Thoracic aorta (tissue), 2 donors: ENCODE measurements around the gene INPP4B. TPM values are rescaled to one million over a fixed set of nuclear protein-coding genes. Genes with fewer than 3 reads are reported as not detected.

Source experiments
- ATAC-seq: fragments of 150-250 bp; one replicate; pipeline ENCODE4 v1.8.0; 2017; ENCODE audit warnings: low read depth; ENCODE audit not compliant: insufficient number of reproducible peaks, low FRiP score
- DNase-seq: peaks from one replicate; pipeline ENCODE4 v3.0.0-alpha.2; 2020; ENCODE audit warnings: low spot score
- H3K27ac ChIP-seq, 2 donors: fragments of 200-600 bp; sonication (generic); 1 replicate in 1 of 2; 2 replicates in 1 of 2; pipeline ENCODE4 v1.5.1; 2016; ENCODE audit warnings: mild to moderate bottlenecking in 2 of 2, moderate library complexity in 2 of 2
- H3K27me3 ChIP-seq: fragments of 200-600 bp; sonication (generic); replicated peaks from 2 replicates; pipeline ENCODE4 v1.6.0; 2016; ENCODE audit warnings: mild to moderate bottlenecking; ENCODE audit not compliant: insufficient read depth
- H3K36me3 ChIP-seq: fragments of 200-600 bp; sonication (generic); one replicate; pipeline ENCODE4 v1.5.1; 2016
- H3K4me1 ChIP-seq, 2 donors: fragments of 200-600 bp; sonication (generic); 1 replicate in 1 of 2; 2 replicates in 1 of 2; pipeline versions ENCODE4 v1.5.1 to v1.6.0; 2016; ENCODE audit warnings: low read depth in 2 of 2, mild to moderate bottlenecking in 1 of 2; ENCODE audit not compliant: control insufficient read depth in 1 of 2
- H3K4me3 ChIP-seq: fragments of 200-600 bp; sonication (generic); 2 replicates; pipeline ENCODE4 v1.5.1; 2016; ENCODE audit warnings: mild to moderate bottlenecking
- H3K9me3 ChIP-seq: fragments of 200-600 bp; sonication (generic); 2 replicates; pipeline ENCODE4 v1.5.1; 2016
- total RNA-seq, 2 donors: library from RNA; depleted of rRNA; stranded (reverse); fragments of >200 nt; gene quantifications; one replicate each; pipeline versions ENCODE4 v1.1.0 to v1.2.3, GENCODE V29; 2016
- TF ChIP-seq, protein P1 (sequence below): fragments of 200-600 bp; sonication (generic); IDR thresholded peaks from one replicate; pipeline ENCODE4 v1.5.1; 2019; ENCODE audit warnings: antibody characterized with exemption

Gene INPP4B
- total RNA-seq, 2 donors from 2014 or later = 21.1 to 30.4 TPM

DNA sequence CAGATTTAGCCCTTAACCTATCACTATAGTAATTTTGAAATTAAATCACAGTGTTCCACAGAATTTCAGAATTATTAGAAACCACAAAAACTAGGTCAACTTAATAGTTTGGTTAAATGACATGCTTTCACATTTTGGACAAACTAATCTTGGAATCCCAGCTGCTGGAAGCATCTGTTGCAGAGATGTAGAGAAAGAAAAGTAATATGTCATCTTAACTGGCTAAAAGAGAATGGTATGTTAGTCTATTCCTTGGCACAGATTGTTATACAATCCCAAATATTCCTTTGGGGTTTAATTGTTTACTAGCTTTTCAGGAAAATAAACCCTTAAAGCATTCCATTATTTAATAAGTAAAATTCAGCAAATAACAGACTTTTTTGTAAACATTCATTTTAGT, 689.8 kb downstream of the INPP4B start:
- Histone ChIP-seq H3K4me3 (no peak overlapping the region), H3K4me1 (peaks cover 0 to 14% of the 10 kb centered on the region in 2 donors), H3K27ac (no peak overlapping the region), H3K27me3 (no peaks in the 10 kb centered on the region), H3K9me3 (no peaks in the 10 kb centered on the region), H3K36me3 (no peaks in the 10 kb centered on the region)
- TF ChIP-seq, protein P1, sequence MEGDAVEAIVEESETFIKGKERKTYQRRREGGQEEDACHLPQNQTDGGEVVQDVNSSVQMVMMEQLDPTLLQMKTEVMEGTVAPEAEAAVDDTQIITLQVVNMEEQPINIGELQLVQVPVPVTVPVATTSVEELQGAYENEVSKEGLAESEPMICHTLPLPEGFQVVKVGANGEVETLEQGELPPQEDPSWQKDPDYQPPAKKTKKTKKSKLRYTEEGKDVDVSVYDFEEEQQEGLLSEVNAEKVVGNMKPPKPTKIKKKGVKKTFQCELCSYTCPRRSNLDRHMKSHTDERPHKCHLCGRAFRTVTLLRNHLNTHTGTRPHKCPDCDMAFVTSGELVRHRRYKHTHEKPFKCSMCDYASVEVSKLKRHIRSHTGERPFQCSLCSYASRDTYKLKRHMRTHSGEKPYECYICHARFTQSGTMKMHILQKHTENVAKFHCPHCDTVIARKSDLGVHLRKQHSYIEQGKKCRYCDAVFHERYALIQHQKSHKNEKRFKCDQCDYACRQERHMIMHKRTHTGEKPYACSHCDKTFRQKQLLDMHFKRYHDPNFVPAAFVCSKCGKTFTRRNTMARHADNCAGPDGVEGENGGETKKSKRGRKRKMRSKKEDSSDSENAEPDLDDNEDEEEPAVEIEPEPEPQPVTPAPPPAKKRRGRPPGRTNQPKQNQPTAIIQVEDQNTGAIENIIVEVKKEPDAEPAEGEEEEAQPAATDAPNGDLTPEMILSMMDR = no peak
- DNase-seq = no peak
- ATAC-seq = no peak

DNA sequence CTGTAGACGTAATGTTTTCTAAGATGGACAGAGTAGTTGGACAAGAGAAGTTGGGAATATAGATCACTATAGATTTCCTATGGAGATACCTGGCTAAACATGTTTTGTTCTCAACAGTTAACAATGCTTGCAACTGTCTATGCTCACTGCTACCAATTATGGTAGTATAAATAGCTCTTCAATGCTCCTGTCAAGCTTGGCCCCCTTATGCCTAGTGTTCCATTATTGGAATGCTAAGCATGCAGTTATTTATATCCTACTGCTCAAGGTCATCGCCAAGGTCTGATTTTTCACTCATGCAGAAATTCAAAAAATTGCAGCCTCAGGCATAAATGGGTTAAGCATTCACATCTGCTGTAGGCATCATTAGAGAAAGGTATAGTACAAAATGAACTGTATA, 690.8 kb downstream of the INPP4B start:
- Histone ChIP-seq H3K4me3 (no peak overlapping the region), H3K27ac (no peak overlapping the region), H3K4me1 (peaks cover 0 to 14% of the 10 kb centered on the region in 2 donors), H3K27me3 (no peaks in the 10 kb centered on the region), H3K9me3 (no peaks in the 10 kb centered on the region), H3K36me3 (no peaks in the 10 kb centered on the region)
- TF ChIP-seq, protein P1 = no peak
- no peak for DNase-seq
- no peak for ATAC-seq

DNA sequence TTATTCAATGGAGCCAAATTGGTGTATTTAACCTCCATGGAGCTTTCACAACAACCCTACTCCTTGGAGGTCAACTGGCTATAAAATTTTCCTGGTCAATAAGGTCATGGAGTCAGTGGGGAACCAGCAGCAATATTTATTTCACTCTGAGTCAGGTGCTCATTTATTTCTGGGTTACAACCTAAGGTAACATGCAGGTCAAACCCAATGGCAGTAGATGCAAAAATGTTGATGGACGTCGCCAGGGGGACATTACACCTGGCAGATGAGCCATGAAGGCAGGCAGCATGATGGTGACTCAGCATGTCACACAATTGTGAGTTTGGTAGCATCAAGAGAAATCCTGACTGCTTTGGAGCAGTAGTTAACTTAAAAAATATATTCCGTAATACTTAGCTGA, 695.6 kb downstream of the INPP4B start:
- Histone ChIP-seq H3K4me3 (no peak overlapping the region), H3K27me3 (no peaks in the 10 kb centered on the region), H3K4me1 (peaks cover 0 to 5% of the 10 kb centered on the region in 2 donors), H3K9me3 (no peaks in the 10 kb centered on the region), H3K27ac (no peak overlapping the region), H3K36me3 (no peaks in the 10 kb centered on the region)
- DNase-seq (no peak), ATAC-seq (no peak)
- TF ChIP-seq, protein P1 = no peak

DNA sequence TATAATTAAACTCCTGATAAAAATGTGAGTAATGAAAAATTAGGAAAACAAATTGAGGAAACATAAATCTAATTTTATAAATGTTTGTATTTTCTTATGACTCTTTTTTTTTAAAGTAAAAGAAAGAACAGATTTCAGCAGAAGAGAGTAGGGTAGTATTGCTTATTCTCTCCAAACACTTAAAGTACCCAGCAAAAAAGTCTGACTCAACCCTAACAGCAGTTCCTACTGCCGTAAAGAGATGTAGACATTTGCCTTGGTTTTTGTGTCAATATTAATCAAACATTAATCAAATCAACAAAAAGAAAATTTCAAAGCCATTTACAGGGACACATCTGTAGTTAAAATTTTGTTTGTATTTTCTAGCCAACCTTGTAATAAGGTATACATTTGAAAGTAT, 701.3 kb downstream of the INPP4B start:
- TF ChIP-seq, protein P1 = no peak
- H3K36me3 ChIP-seq = no peaks in the 10 kb centered on the region
- no peak for ATAC-seq

DNA sequence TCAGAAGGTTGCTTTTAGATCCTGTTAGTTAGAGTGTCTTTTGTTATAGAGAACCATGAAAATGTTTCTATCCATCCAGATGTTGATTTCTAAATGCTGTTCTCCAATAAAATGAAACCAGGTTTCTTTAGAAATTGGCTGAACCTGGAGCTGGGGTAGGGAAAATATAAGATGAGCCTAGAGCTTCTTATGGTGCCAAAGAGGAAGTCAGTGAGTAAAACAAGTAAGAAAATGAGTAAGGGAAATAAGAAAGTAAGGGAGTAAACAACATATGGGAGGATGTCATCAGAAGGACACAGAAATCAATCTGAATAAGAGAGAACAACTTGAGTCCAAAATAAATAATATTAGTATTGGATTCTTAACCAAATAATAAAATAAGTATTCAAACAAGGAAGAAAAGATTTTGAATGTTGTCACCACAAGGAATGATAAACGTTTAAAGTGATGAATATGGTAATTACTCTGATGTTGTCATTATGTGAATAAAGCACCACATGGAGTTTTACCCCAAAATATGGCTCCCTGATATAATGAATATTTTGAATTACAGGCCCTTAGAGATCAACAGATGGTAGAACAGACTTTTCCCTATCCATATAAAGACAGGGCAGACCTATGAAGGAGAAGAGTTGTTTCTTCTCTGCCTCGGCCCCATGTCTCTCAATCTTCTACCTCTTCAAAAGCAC, 703.6 kb downstream of the INPP4B start:
- no peak for DNase-seq
- H3K4me1 ChIP-seq = no peaks in the 10 kb centered on the region

More for the DNA sequence above, 701.3 kb downstream of the INPP4B start:
- H3K9me3 ChIP-seq = no peaks in the 10 kb centered on the region
- H3K27me3 ChIP-seq = no peaks in the 10 kb centered on the region
- H3K27ac ChIP-seq = no peak overlapping the region
- DNase-seq = no peak
- H3K4me3 ChIP-seq = no peak overlapping the region
- no peaks in the 10 kb centered on the region for H3K4me1 ChIP-seq

More for the DNA sequence above, 703.6 kb downstream of the INPP4B start:
- Histone ChIP-seq H3K4me3 (no peak overlapping the region), H3K27me3 (no peaks in the 10 kb centered on the region), H3K27ac (no peak overlapping the region), H3K9me3 (no peaks in the 10 kb centered on the region), H3K36me3 (no peaks in the 10 kb centered on the region)
- ATAC-seq = no peak
- TF ChIP-seq, protein P1 = no peak
